ENCODE data around the gene C1orf52. TPM values are rescaled to one million over a fixed set of nuclear protein-coding genes. Genes with fewer than 3 reads are reported as not detected.

The C1orf52 gene
- total and polyA plus RNA-seq, 2 of the 13 experiments (the other 11 are each of a cell fraction or from before 2014, with no cell fraction given): 19.4 to 27.4 TPM

DNA sequence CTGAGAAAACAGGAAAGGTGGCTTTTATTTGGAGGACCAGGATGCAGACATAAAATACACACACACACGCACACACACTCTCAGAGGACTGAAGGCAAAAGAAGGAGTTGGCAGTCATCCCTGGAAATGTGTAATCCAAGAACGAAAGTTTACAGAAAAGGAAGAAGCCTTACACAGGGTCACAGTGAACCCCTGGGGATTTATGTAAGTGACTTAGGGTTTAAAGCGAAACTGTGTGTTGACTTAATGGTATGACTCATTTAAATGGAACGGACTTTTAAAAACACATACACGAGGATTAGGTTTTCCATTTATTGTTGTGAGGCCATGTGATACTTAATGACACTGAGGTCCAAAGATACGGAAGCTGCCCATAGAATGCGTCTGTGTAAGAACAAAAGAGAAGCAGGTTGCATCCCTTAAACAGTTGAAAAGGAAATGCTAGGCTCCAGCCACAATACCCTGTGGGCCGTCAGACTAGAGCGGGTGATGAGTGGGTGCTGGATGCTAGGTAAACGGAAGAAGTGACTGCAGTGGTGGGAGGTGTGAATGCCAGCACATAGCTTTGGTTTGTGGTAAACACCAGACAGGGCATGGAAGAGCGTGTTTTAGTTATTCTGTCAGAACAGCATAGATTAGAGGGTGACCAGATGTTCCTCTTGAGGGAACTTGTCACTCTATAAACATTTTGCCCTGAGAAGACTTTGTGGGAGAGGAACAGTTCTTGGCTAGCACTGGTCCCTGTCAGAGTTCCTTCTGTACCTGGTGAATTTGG is 38.6 kb upstream of the C1orf52 start (continued):
- TF ChIP-seq, protein P1, sequence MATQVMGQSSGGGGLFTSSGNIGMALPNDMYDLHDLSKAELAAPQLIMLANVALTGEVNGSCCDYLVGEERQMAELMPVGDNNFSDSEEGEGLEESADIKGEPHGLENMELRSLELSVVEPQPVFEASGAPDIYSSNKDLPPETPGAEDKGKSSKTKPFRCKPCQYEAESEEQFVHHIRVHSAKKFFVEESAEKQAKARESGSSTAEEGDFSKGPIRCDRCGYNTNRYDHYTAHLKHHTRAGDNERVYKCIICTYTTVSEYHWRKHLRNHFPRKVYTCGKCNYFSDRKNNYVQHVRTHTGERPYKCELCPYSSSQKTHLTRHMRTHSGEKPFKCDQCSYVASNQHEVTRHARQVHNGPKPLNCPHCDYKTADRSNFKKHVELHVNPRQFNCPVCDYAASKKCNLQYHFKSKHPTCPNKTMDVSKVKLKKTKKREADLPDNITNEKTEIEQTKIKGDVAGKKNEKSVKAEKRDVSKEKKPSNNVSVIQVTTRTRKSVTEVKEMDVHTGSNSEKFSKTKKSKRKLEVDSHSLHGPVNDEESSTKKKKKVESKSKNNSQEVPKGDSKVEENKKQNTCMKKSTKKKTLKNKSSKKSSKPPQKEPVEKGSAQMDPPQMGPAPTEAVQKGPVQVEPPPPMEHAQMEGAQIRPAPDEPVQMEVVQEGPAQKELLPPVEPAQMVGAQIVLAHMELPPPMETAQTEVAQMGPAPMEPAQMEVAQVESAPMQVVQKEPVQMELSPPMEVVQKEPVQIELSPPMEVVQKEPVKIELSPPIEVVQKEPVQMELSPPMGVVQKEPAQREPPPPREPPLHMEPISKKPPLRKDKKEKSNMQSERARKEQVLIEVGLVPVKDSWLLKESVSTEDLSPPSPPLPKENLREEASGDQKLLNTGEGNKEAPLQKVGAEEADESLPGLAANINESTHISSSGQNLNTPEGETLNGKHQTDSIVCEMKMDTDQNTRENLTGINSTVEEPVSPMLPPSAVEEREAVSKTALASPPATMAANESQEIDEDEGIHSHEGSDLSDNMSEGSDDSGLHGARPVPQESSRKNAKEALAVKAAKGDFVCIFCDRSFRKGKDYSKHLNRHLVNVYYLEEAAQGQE (IDR thresholded peaks at IDR 0.05; ENCODE audit: borderline replicate concordance in 1 of 2, low read depth in 1 of 2, low read length in 2 of 2): no peak
- TF ChIP-seq NFIB (CRISPR knock-in tag; IDR thresholded peaks at IDR 0.05; ENCODE audit: borderline replicate concordance) (no peak), TCF7 (IDR thresholded peaks at IDR 0.05; ENCODE audit: low read depth) (no peak), NFATC3 (CRISPR knock-in tag; IDR thresholded peaks at IDR 0.05) (no peak), MXI1 (IDR thresholded peaks at IDR 0.05; ENCODE audit: borderline replicate concordance, low read depth, low read length) (peak; percentile 41; the same call in 1 of the 3 replicates), ARNTL (CRISPR knock-in tag; IDR thresholded peaks at IDR 0.05) (no peak), HNF1A (IDR thresholded peaks at IDR 0.05; ENCODE audit: low read depth) (no peak), HNF1A (CRISPR knock-in tag; IDR thresholded peaks at IDR 0.05; ENCODE audit: borderline replicate concordance) (no peak), TEAD3 (CRISPR knock-in tag; optimal IDR thresholded peaks at IDR 0.05; ENCODE audit: borderline replicate concordance) (peak; percentile 47), SYNCRIP (IDR thresholded peaks at IDR 0.05; ENCODE audit: insufficient read depth, low read depth, low read length) (no peak), CHD2 (IDR thresholded peaks at IDR 0.05; ENCODE audit: low read depth, low read length) (no peak), HMG20B (CRISPR knock-in tag; conservative IDR thresholded peaks at IDR 0.05) (no peak), POGZ (CRISPR knock-in tag; IDR thresholded peaks at IDR 0.05) (no peak), ATF3 (CRISPR knock-in tag; IDR thresholded peaks at IDR 0.05) (peak; percentile 60; the same call in 1 of the 2 replicates), ZNF782 (CRISPR knock-in tag; IDR thresholded peaks at IDR 0.05; ENCODE audit: borderline replicate concordance) (no peak)
- TF ChIP-seq, protein P2, sequence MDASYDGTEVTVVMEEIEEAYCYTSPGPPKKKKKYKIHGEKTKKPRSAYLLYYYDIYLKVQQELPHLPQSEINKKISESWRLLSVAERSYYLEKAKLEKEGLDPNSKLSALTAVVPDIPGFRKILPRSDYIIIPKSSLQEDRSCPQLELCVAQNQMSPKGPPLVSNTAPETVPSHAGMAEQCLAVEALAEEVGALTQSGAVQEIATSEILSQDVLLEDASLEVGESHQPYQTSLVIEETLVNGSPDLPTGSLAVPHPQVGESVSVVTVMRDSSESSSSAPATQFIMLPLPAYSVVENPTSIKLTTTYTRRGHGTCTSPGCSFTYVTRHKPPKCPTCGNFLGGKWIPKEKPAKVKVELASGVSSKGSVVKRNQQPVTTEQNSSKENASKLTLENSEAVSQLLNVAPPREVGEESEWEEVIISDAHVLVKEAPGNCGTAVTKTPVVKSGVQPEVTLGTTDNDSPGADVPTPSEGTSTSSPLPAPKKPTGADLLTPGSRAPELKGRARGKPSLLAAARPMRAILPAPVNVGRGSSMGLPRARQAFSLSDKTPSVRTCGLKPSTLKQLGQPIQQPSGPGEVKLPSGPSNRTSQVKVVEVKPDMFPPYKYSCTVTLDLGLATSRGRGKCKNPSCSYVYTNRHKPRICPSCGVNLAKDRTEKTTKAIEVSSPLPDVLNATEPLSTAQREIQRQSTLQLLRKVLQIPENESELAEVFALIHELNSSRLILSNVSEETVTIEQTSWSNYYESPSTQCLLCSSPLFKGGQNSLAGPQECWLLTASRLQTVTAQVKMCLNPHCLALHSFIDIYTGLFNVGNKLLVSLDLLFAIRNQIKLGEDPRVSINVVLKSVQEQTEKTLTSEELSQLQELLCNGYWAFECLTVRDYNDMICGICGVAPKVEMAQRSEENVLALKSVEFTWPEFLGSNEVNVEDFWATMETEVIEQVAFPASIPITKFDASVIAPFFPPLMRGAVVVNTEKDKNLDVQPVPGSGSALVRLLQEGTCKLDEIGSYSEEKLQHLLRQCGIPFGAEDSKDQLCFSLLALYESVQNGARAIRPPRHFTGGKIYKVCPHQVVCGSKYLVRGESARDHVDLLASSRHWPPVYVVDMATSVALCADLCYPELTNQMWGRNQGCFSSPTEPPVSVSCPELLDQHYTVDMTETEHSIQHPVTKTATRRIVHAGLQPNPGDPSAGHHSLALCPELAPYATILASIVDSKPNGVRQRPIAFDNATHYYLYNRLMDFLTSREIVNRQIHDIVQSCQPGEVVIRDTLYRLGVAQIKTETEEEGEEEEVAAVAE (CRISPR knock-in tag; IDR thresholded peaks at IDR 0.05; ENCODE audit: borderline replicate concordance): no peak

Measured in HepG2 (cell line).